Esophagus squamous epithelium (tissue), 4 donors: ENCODE results near the gene CUEDC1.

Source experiments
- CTCF ChIP-seq, 6 experiments: fragments of 450-650 bp in 4 of 6; fragments of 200-600 bp in 2 of 6; sonication (generic) in 2 of 6; IDR thresholded peaks; one replicate each; pipeline ENCODE4 v1.5.1; 2016 to 2019; ENCODE audit warnings: antibody characterized with exemption in 6 of 6, mild to moderate bottlenecking in 4 of 6, moderate library complexity in 4 of 6
- POLR2A ChIP-seq, 4 donors: fragments of 450-650 bp; IDR thresholded peaks; one replicate each; pipeline ENCODE4 v1.6.1; 2017; ENCODE audit warnings: antibody characterized with exemption in 4 of 4, mild to moderate bottlenecking in 4 of 4, moderate library complexity in 3 of 4

DNA sequence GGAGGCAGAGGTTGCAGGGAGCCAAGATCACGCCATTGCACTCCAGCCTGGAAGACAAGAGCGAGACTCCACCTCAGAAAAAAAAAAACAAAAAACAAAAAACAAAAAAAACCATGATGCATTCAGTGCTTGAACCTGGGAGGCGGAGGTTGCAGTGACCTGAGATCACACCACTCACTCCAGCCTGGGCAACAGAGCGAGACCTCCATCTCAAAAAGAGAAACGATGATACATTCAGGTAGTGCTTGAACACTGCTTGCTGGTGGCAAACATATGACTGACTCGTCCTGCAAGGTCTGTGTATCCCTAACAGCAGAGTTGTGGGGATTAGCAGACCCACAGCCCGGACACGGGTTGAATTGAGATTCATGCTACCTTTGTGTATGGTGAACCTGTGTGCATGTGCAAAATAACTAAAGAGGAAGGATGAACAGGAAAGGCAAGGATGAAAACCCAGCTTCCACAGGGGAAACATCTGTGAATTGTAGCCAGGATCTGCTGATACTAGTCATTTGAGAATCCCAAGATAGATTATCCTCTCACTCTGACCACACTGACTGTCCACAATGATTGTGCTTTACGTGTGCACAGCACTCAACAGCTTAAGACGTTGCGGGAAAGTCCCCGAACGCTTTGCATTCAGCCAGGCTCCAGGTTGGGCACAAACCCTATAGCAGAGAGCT lies 53.0 kb downstream of the CUEDC1 start:
- TF ChIP-seq CTCF (IDR thresholded peaks at IDR 0.05) (no peak), POLR2A (IDR thresholded peaks at IDR 0.05) (no peak)
